ENCODE results near the gene LRRC75A.
A peak's percentile ranks its signal among the peaks of the same experiment; 100 is the strongest.

Gene LRRC75A

DNA sequence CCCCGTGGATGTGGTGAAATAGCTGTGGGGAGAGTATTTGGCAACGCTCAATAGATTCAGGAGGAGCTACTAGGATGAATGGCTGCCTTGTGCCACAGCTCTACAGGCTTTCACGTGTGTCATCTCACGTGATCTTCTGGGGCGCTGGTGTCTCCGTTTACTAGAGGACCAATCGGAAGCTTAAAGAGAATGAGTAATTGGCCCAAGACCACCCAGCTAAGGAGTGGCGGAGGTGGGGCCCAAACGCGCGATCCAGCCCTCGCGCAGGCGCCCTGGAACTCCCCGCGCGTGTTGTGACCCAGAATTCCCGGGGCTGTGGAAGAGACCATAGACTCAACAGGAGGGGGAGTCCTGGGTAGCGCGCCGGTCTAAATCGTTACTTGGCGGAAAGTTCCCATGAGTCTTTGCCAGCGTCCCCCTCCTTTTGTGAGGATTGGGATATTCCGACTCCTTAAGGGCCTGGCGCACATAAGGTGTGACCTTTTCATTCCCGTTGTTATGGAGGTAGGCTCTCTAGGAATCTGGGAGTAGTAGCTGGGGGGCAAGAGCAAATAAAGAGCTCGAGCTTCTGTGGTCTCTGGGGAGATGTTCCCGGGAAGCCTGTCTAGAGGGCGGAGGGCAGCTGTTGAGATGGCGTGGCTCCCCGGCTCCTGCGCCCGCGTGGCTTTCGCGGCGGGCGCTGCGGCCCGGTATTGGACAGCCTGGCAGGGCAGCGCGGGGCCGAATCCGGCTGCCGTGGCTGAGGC lies 53.3 kb downstream of the LRRC75A start:
- Histone ChIP-seq H3K4me1 (ENCODE audit: low read length) (peaks cover 22% of the 10 kb centered on the region), H3K79me2 (ENCODE audit: low read length) (peaks cover 47% of the 10 kb centered on the region), H3K36me3 (replicated peaks; ENCODE audit: low read depth, low read length) (peaks cover 43% of the 10 kb centered on the region), H2AFZ (ENCODE audit: low read depth, low read length) (peak overlapping the region; percentile 41; the same call in 1 of the 2 replicates), H3K27ac (ENCODE audit: low read length) (peak overlapping the region; percentile 74), H3K4me2 (ENCODE audit: low read length) (peak overlapping the region; percentile 97), H3K4me3 (ENCODE audit: low read length) (peak overlapping the region; percentile 95), H3K9me3 (ENCODE audit: insufficient read depth, low read length) (no peaks in the 10 kb centered on the region), H3K9ac (ENCODE audit: low read length) (peak overlapping the region; percentile 99), H3K27me3 (ENCODE audit: low read depth, low read length) (no peaks in the 10 kb centered on the region), H4K20me1 (ENCODE audit: insufficient read depth, low read length) (peaks cover 14% of the 10 kb centered on the region)
- TF ChIP-seq EZH2phosphoT487 (IDR thresholded peaks at IDR 0.05; ENCODE audit: low read depth) = no peak
- TF ChIP-seq, protein P1, sequence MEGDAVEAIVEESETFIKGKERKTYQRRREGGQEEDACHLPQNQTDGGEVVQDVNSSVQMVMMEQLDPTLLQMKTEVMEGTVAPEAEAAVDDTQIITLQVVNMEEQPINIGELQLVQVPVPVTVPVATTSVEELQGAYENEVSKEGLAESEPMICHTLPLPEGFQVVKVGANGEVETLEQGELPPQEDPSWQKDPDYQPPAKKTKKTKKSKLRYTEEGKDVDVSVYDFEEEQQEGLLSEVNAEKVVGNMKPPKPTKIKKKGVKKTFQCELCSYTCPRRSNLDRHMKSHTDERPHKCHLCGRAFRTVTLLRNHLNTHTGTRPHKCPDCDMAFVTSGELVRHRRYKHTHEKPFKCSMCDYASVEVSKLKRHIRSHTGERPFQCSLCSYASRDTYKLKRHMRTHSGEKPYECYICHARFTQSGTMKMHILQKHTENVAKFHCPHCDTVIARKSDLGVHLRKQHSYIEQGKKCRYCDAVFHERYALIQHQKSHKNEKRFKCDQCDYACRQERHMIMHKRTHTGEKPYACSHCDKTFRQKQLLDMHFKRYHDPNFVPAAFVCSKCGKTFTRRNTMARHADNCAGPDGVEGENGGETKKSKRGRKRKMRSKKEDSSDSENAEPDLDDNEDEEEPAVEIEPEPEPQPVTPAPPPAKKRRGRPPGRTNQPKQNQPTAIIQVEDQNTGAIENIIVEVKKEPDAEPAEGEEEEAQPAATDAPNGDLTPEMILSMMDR (IDR thresholded peaks at IDR 0.05; ENCODE audit: low read depth, low read length) = no peak

DNA sequence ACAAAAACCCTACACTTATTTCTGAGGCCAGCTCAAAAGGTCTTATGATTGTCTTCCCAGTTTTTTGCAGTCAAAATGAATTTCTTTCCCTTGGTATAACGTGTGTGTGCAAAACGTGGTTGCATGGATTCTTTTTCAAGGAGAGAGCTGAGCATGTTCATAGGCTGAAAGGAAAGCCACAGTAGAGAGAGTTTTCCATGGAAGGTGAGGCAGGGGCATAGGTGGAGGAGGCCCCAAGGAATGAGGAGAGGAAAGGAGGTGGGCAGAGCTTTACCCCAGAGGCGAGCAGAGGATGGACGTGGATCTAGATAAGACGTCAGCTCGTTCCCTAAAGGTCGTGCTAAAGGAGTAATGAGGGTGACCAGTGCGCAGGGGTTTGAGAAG lies 53.8 kb downstream of the LRRC75A start:
- TF ChIP-seq, protein P1 (IDR thresholded peaks at IDR 0.05; ENCODE audit: low read depth, low read length) = no peak
- no peak for TF ChIP-seq EZH2phosphoT487 (IDR thresholded peaks at IDR 0.05; ENCODE audit: low read depth)
- peaks cover 14% of the 10 kb centered on the region for H4K20me1 ChIP-seq (ENCODE audit: insufficient read depth, low read length)
- H3K9me3 ChIP-seq (ENCODE audit: insufficient read depth, low read length) = no peaks in the 10 kb centered on the region
- peak overlapping the region; percentile 41; the same call in 1 of the 2 replicates for H2AFZ ChIP-seq (ENCODE audit: low read depth, low read length)
- peaks cover 44% of the 10 kb centered on the region for H3K79me2 ChIP-seq (ENCODE audit: low read length)
- peaks cover 38% of the 10 kb centered on the region for H3K36me3 ChIP-seq (replicated peaks; ENCODE audit: low read depth, low read length)
- H3K4me2 ChIP-seq (ENCODE audit: low read length) = peak overlapping the region; percentile 96
- H3K4me1 ChIP-seq (ENCODE audit: low read length) = peaks cover 22% of the 10 kb centered on the region
- peak overlapping the region; percentile 84 for H3K9ac ChIP-seq (ENCODE audit: low read length)
- H3K27me3 ChIP-seq (ENCODE audit: low read depth, low read length) = no peaks in the 10 kb centered on the region
- peak overlapping the region; percentile 92 for H3K4me3 ChIP-seq (ENCODE audit: low read length)
- H3K27ac ChIP-seq (ENCODE audit: low read length) = peak overlapping the region; percentile 66

DNA sequence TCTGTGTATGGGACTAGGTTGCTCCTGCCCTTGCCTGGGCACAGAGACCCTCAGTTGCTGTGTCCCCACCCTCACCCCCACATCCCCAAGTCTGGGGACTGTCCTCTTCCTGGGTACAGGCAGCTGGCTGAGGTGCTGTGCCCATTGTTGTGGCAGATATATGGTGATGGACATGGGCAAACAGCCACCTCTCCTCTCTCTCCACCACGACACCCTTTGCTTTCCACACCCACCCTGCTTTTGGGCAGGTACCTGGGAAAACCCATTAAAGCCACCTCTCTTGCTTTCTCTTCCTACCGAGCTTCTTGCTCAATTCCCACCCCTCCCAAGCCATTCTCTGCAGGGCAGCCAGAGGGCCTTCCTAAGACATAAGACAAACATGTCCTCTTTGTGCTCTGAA lies 54.9 kb downstream of the LRRC75A start:
- no peaks in the 10 kb centered on the region for H3K27me3 ChIP-seq (ENCODE audit: low read depth, low read length)
- no peak overlapping the region for H3K27ac ChIP-seq (ENCODE audit: low read length)
- no peak overlapping the region for H3K4me2 ChIP-seq (ENCODE audit: low read length)
- H3K79me2 ChIP-seq (ENCODE audit: low read length) = peaks cover 34% of the 10 kb centered on the region
- no peak overlapping the region for H3K9ac ChIP-seq (ENCODE audit: low read length)
- H2AFZ ChIP-seq (ENCODE audit: low read depth, low read length) = no peak overlapping the region
- H4K20me1 ChIP-seq (ENCODE audit: insufficient read depth, low read length) = peaks cover 3% of the 10 kb centered on the region; the same call in 1 of the 2 replicates
- peaks cover 27% of the 10 kb centered on the region for H3K36me3 ChIP-seq (replicated peaks; ENCODE audit: low read depth, low read length)
- peaks cover 18% of the 10 kb centered on the region for H3K4me1 ChIP-seq (ENCODE audit: low read length)
- no peak for TF ChIP-seq EZH2phosphoT487 (IDR thresholded peaks at IDR 0.05; ENCODE audit: low read depth)
- TF ChIP-seq, protein P1 (IDR thresholded peaks at IDR 0.05; ENCODE audit: low read depth, low read length) = no peak
- no peak overlapping the region for H3K4me3 ChIP-seq (ENCODE audit: low read length)
- H3K9me3 ChIP-seq (ENCODE audit: insufficient read depth, low read length) = no peaks in the 10 kb centered on the region

DNA sequence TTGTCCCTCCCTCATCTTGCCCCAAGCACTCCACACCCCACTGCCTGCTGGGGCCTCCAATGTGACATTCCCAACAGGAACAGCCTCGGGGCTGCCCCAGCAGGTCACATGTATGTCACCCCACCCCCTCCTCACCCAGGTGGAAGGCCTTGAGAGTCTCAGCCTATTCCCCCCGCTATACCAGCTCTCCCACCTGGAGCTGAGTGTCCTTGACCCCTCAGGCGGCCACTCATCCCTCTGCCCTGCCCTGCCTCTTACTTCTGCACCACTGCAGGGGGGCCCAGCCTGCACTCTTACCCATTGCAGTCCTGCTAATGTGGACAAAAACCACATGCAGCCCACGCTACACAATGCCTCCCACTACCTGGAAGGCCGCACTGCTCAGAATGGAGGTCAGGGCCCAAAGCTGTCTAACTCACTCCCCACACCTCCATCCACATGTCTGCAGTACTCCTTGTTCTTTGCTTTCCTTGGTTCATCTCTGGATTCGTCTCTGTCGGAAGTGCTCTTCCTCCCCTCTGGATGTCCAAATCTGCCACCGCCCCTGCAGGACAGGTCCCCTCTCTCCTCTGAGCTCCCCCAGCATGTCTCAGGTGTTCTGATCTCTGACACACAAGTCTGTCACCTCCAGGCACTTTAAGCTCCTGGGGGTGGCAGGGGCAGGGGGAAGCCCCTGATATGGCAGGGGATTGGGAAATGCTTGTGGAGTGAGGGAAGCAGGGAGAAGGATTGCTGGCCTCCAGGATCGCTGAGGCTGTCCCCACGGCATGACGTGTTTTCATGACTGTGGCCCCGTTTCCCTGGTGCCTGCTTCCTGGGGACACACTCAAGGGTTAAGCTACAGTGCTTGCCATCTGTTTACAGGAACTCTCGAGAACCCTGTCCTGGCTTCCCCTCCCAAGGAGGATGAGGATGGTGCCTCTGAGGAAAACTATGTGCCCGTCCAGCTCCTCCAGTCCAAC lies 55.8 kb downstream of the LRRC75A start:
- Histone ChIP-seq H3K79me2 (ENCODE audit: low read length) (peaks cover 25% of the 10 kb centered on the region), H3K27ac (ENCODE audit: low read length) (no peak overlapping the region), H3K4me3 (ENCODE audit: low read length) (no peak overlapping the region), H3K9ac (ENCODE audit: low read length) (no peak overlapping the region), H3K36me3 (replicated peaks; ENCODE audit: low read depth, low read length) (peaks cover 19% of the 10 kb centered on the region), H3K4me2 (ENCODE audit: low read length) (no peak overlapping the region), H3K27me3 (ENCODE audit: low read depth, low read length) (no peaks in the 10 kb centered on the region), H3K9me3 (ENCODE audit: insufficient read depth, low read length) (no peaks in the 10 kb centered on the region), H4K20me1 (ENCODE audit: insufficient read depth, low read length) (no peaks in the 10 kb centered on the region), H3K4me1 (ENCODE audit: low read length) (peaks cover 11% of the 10 kb centered on the region), H2AFZ (ENCODE audit: low read depth, low read length) (no peak overlapping the region)
- TF ChIP-seq, protein P1 (IDR thresholded peaks at IDR 0.05; ENCODE audit: low read depth, low read length) = no peak
- TF ChIP-seq EZH2phosphoT487 (IDR thresholded peaks at IDR 0.05; ENCODE audit: low read depth) = no peak

All from OCI-LY3 (cell line).